HCEC 1CT (cell line): ENCODE results near the gene WDR27.

Experiments used
- DNase-seq: peaks from one replicate; pipeline ENCODE4 v3.0.0-alpha.2; 2017

Gene WDR27

GRCh38 chr6:169558774-169559441 is 142.9 kb downstream of the WDR27 start:
- no peak for DNase-seq

GRCh38 chr6:169558378-169558773 is 143.5 kb downstream of the WDR27 start:
- DNase-seq = no peak

DNA sequence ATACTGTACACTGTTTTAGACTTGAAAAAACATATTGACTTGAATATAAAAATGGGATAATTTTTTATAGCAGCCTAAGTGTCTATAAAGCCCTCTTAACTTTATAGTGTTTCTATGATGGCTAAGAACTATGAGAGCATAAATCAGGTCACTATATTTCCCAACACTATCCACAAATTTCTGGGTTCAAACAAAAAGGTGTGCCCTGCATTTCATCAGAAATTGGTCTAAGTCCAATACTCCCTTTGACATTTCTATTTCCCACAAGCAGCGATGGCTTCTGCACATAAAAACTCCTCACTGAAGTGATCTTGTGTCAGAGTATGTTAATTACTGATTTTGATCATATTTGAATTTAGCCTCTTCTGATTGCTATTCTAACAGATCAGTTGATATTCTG is 143.9 kb downstream of the WDR27 start:
- no peak for DNase-seq

- no peak for DNase-seq
Measured at GRCh38 chr6:169556758-169557548, 144.9 kb downstream of the WDR27 start.

DNA sequence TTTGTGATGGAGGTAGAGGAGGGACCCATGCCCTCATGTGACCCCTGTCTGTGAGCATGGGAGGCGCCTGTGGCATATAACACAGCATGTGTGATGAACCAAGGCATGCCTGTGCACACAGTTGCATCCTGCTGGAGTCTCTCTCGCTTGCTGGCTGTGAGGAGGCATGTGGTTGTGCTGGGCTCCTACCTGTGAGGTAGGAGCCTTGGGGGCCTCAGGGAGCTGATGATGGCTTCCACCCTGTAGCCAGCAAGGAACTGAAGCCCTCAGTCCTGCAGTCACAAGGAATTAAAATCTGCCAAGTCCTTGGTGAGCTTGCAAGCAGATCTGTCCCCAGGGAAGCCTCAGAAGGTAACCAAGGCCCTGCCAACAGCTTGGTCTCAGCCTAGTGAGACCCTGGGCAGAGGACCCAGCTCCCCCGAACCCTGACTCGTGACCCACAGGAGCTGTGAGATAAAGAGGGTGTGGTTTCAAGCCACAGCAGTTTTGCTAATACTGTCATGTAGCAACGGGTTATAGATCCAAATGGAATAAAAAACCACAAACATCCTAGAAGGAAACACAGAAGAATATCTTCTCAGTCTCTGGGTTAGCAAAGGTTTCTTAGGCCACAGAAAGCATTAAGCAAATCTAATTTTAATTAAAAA is 145.7 kb downstream of the WDR27 start:
- no peak for DNase-seq

DNA sequence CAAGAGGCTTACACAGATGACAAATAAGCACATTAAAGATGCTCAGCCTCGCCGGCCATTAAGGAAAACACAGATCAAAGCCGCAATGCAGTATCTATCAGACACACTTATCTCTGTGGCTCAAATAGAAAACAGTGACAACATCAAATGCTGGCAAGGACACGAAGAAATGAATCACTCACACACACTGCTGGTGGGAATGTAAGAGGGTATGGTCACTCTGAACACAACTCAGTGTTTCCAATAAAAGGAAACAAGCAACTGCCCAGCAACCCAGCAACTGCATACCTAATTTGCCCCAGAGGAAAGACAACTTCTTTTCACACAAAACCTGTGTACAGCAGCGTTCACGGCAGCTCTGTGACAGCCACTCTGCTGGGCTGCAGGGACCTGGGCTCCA is 155.8 kb downstream of the WDR27 start:
- no peak for DNase-seq

- no peak for DNase-seq
Measured at GRCh38 chr6:169543704-169544103, 158.1 kb downstream of the WDR27 start.

DNA sequence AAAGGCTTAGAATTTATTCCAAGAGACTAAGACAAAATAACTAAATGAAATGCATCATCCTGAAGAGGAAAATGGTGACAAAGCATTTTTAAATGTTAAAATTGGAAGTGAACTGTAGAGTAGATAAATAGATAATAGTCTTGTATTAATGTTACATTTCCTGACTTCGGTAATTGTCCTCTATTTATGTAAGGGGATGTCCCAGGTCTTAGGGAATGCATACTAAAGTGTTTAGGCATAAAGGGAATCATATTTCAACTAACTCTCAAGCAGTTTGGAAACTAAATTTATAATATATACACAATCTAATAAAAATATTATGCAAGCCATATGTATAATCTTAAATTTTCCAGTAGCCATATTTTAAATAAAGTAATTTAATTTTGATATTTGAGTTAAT is 159.3 kb downstream of the WDR27 start:
- no peak for DNase-seq

GRCh38 chr6:169539176-169539897 is 162.5 kb downstream of the WDR27 start:
- DNase-seq = no peak

GRCh38 chr6:169536446-169537170 is 165.2 kb downstream of the WDR27 start:
- peak; percentile 57 for DNase-seq

GRCh38 chr6:169534039-169534421 is 167.8 kb downstream of the WDR27 start:
- DNase-seq = no peak

GRCh38 chr6:169533301-169534038 is 168.4 kb downstream of the WDR27 start:
- DNase-seq = no peak

- DNase-seq = no peak
Measured at GRCh38 chr6:169530752-169531123, 171.1 kb downstream of the WDR27 start.

GRCh38 chr6:169529931-169530751 is 171.7 kb downstream of the WDR27 start:
- DNase-seq = peak; percentile 35

- no peak for DNase-seq
Measured at GRCh38 chr6:169528755-169529154, 173.1 kb downstream of the WDR27 start.

- DNase-seq = peak; percentile 2
Measured at GRCh38 chr6:169527306-169527705, 174.5 kb downstream of the WDR27 start.

GRCh38 chr6:169521825-169522224 is 180.0 kb downstream of the WDR27 start:
- no peak for DNase-seq

DNA sequence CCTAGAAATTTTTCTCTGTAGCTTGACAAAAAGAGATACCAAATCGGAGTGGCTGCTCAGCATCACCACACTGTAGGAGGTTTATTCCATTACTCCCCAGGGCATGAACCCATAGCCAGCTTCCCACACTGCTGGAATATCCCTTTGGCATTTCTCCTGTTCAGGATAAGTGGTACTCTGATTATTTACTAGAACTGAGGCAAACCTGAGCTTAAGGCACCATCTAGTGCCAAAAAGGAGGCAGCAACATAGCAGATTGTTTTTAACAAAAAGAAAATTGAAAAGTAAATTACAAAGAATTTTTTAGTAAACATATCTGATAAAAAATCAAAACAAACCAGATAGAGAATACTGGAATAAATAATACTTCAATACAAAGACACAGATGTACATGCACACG is 181.7 kb downstream of the WDR27 start:
- DNase-seq = no peak

- no peak for DNase-seq
Measured at GRCh38 chr6:169518451-169518850, 183.4 kb downstream of the WDR27 start.

DNA sequence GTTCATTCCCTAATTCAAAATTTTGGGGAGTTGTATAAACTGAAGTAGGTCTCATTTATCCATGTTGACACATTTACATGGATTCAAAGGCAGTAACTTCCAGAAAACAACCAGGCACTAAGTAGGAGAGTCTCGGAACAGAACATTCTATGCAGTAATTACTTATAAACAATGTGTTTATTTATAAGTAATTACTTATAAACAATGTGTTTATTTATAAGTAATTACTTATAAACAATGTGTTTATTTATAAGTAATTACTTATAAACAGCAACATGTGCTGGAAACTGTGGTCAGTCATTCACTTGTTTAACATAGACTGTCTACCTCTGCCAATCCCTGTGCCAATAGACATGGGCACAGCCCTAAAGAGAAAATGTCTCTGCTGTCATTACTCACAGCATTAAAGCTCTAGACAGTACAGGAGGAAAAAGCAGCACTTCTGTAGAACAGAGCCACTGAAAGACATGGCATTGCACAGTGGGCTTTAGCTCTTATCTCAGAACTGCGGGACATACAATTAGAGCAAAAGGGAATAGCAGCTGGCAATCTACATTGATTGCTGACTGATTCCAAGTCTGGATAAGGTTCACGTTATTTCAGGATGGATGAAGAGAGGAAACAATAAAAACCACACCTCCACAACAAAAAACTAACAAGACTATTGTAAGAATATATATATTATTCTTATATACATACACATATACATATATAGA is 188.2 kb downstream of the WDR27 start:
- DNase-seq = no peak
